Left ventricle myocardium inferior (tissue), 1 donor: ENCODE data around the gene MPV17. TPM values are rescaled to one million over a fixed set of nuclear protein-coding genes. Genes with fewer than 3 reads are reported as not detected.
A peak's percentile ranks its signal among the peaks of the same experiment; 100 is the strongest.

Experiments
- DNase-seq: peaks from one replicate; pipeline ENCODE4 v3.0.0-alpha.2; 2020
- H3K27ac ChIP-seq: fragments of 200-600 bp; replicated peaks from 2 replicates; pipeline ENCODE4 v1.8.0; 2021
- H3K27me3 ChIP-seq: fragments of 200-600 bp; 2 replicates; pipeline ENCODE4 v1.8.0; 2021; ENCODE audit warnings: low read depth
- H3K36me3 ChIP-seq: fragments of 200-600 bp; 2 replicates; pipeline ENCODE4 v1.8.0; 2021
- H3K4me1 ChIP-seq: fragments of 200-600 bp; 2 replicates; pipeline ENCODE4 v1.8.0; 2021
- H3K4me3 ChIP-seq: fragments of 200-600 bp; 2 replicates; pipeline ENCODE4 v1.8.0; 2021; ENCODE audit warnings: mild to moderate bottlenecking, moderate library complexity
- H3K9me3 ChIP-seq: fragments of 200-600 bp; replicated peaks from 2 replicates; pipeline ENCODE4 v1.8.0; 2021
- CTCF ChIP-seq: fragments of 200-600 bp; IDR thresholded peaks from 2 replicates; pipeline ENCODE4 v1.8.0; 2021; ENCODE audit warnings: antibody characterized with exemption, mild to moderate bottlenecking, borderline replicate concordance
- intact Hi-C: fragments of 100-400 bp; cut with micrococcal nuclease; formaldehyde crosslinking; loops from one replicate; pipeline ENCODE4 v1.11.0; 2022
- long read RNA-seq: library from polyadenylated mRNA; unstranded; transcript quantifications from one replicate; pipeline ENCODE4 v2.0.0, GENCODE V29; 2021
- total RNA-seq: library from RNA; stranded (reverse); fragmentation: NEBNext Ultra II Directional; extraction: Animal tissue kit (Norgen Biotek cat#: 25700); gene quantifications from one replicate; pipeline ENCODE4 v1.2.1, GENCODE V29; 2021
- donor health status: DM: no; HTN: yes; CAD: no; lungs with severe emphysema.

MPV17 gene
- 59.2 TPM for total RNA-seq
- long read RNA-seq, transcript MPV17-201 (7 exons, 998 nt), result minor isoform, 6 of 53 reads
- long read RNA-seq, transcript MPV17-203 (8 exons, 1,005 nt), result major isoform, 40 of 53 reads
- long read RNA-seq, partial matches to known transcripts, result 1 of 53 reads
- long read RNA-seq, other reads (novel, unspliced or antisense), result 4 of 53 reads

- Histone ChIP-seq H3K4me3 (peak within 1 kb of the TSS; percentile 87), H3K27ac (peak within 1 kb of the TSS; percentile 96), H3K4me1 (peaks cover 43% of the 10 kb centered on the region), H3K9me3 (no peaks in the 10 kb centered on the region), H3K36me3 (peaks cover 26% of the 10 kb centered on the region), H3K27me3 (no peaks in the 10 kb centered on the region)
- intact Hi-C loops, result no loop called here
- peak; percentile 91 for DNase-seq
- TF ChIP-seq CTCF, result no peak
These were observed at the start of gene MPV17 for GRCh38 chr2:27322766-27323595. MPV17 (minus strand) TSS chr2:27323097; CDS start chr2:27322517, 580 bp downstream.

GRCh38 chr2:27370816-27371620 lies 48.1 kb upstream of the MPV17 start:
- DNase-seq, result peak; percentile 39
- Histone ChIP-seq H3K36me3 (peaks cover 64% of the 10 kb centered on the region), H3K27ac (peak overlapping the region; percentile 97), H3K9me3 (no peaks in the 10 kb centered on the region), H3K4me3 (peak overlapping the region; percentile 89), H3K4me1 (peaks cover 47% of the 10 kb centered on the region), H3K27me3 (no peaks in the 10 kb centered on the region)
- intact Hi-C loops, result no loop called here
- no peak for TF ChIP-seq CTCF

GRCh38 chr2:27370026-27370815 lies 47.3 kb upstream of the MPV17 start, which contains the start of the genes EIF2B4 and SNX17:
EIF2B4 (minus strand) TSS chr2:27370338; CDS start chr2:27370314, 24 bp downstream.
SNX17 (plus strand) TSS chr2:27370616; CDS start chr2:27370744, 128 bp downstream.
- no peaks in the 10 kb centered on the region for H3K9me3 ChIP-seq
- H3K27ac ChIP-seq, result peak within 1 kb of the TSS; percentile 97
- peaks cover 64% of the 10 kb centered on the region for H3K36me3 ChIP-seq
- intact Hi-C loops, result no loop called here
- H3K4me1 ChIP-seq, result peaks cover 47% of the 10 kb centered on the region
- H3K4me3 ChIP-seq, result peak within 1 kb of the TSS; percentile 89
- DNase-seq, result peak; percentile 99
- H3K27me3 ChIP-seq, result no peaks in the 10 kb centered on the region
- TF ChIP-seq CTCF, result peak; percentile 75

GRCh38 chr2:27369471-27370025 lies 46.7 kb upstream of the MPV17 start:
- peaks cover 63% of the 10 kb centered on the region for H3K36me3 ChIP-seq
- TF ChIP-seq CTCF, result no peak
- H3K4me3 ChIP-seq, result peak overlapping the region; percentile 89
- intact Hi-C loops, result no loop called here
- peak overlapping the region; percentile 97 for H3K27ac ChIP-seq
- peaks cover 47% of the 10 kb centered on the region for H3K4me1 ChIP-seq
- no peaks in the 10 kb centered on the region for H3K27me3 ChIP-seq
- no peaks in the 10 kb centered on the region for H3K9me3 ChIP-seq
- DNase-seq, result peak; percentile 64
